Stomach (tissue), 9 donors: ENCODE measurements around the gene FZD4. TPM values are rescaled to one million over a fixed set of nuclear protein-coding genes. Genes with fewer than 3 reads are reported as not detected.

Source experiments
- DNase-seq, 2 donors: peaks; one replicate each; pipeline versions ENCODE4 v3.0.0 to v3.0.0-alpha.2; 2013 to 2019
- H3K27ac ChIP-seq, 5 donors: fragments of 200-600 bp in 4 of 5; sonication (generic) in 4 of 5; one replicate each; pipeline ENCODE4 v1.5.1; 2013 to 2019; ENCODE audit warnings: mild to moderate bottlenecking in 1 of 5, moderate library complexity in 1 of 5
- H3K27me3 ChIP-seq, 3 donors: fragments of 200-600 bp; sonication (generic); one replicate each; pipeline ENCODE4 v1.5.1; 2017 to 2019; ENCODE audit warnings: mixed run types in 1 of 3
- H3K36me3 ChIP-seq, 4 donors: fragments of 200-600 bp; sonication (generic); 1 replicate in 3 of 4; 2 replicates in 1 of 4; pipeline ENCODE4 v1.5.1; 2016 to 2019
- H3K4me1 ChIP-seq, 4 donors: fragments of 200-600 bp; sonication (generic); one replicate each; pipeline ENCODE4 v1.5.1; 2016 to 2019
- H3K4me3 ChIP-seq, 4 donors: fragments of 200-600 bp; sonication (generic) in 3 of 4; one replicate each; pipeline ENCODE4 v1.5.1; 2016 to 2019; ENCODE audit warnings: mild to moderate bottlenecking in 1 of 4
- H3K9me3 ChIP-seq, 4 donors: fragments of 200-600 bp; sonication (generic); one replicate each; pipeline ENCODE4 v1.5.1; 2016 to 2019
- CTCF ChIP-seq, 7 experiments: fragments of 450-650 bp in 4 of 7; fragments of 200-600 bp in 3 of 7; sonication (generic) in 3 of 7; IDR thresholded peaks; one replicate each; pipeline ENCODE4 v1.5.1; 2016 to 2019; ENCODE audit warnings: antibody characterized with exemption in 7 of 7, control low read depth in 2 of 7, mild to moderate bottlenecking in 1 of 7
- EP300 ChIP-seq: sonication (generic); formaldehyde crosslinking; IDR thresholded peaks from one replicate; pipeline ENCODE4 v1.6.1; 2017; ENCODE audit warnings: antibody characterized with exemption
- POLR2A ChIP-seq, 4 donors: fragments of 450-650 bp; IDR thresholded peaks; one replicate each; pipeline ENCODE4 v1.6.1; 2016; ENCODE audit warnings: antibody characterized with exemption in 4 of 4, control low read depth in 2 of 4, mild to moderate bottlenecking in 1 of 4, moderate library complexity in 1 of 4
- POLR2AphosphoS5 ChIP-seq, 3 donors: sonication (generic); formaldehyde crosslinking; IDR thresholded peaks; one replicate each; pipeline ENCODE4 v1.6.1; 2016; ENCODE audit warnings: antibody characterized with exemption in 3 of 3
- WGBS, 5 donors: extraction: QIAGEN DNeasy Blood & Tissue Kit in 3 of 5; methylation state at CpG; one replicate each; pipeline versions ENCODE4 v1.1.5 to v1.1.7; 2013 to 2018; 5-methylcytosine and 5-hydroxymethylcytosine counted together
- intact Hi-C: fragments of 100-400 bp; cut with DNase I; formaldehyde crosslinking; loops from one replicate; pipeline ENCODE4 v1.15.1; 2023; ENCODE audit warnings: low total_unique reads
- polyA plus RNA-seq, 3 donors: library from polyadenylated mRNA; stranded (reverse); fragments of 200-250 nt; gene quantifications; one replicate each; pipeline ENCODE4 v1.2.3, GENCODE V29; 2013
- total RNA-seq, 5 donors: library from RNA; depleted of rRNA; stranded (reverse); fragments of >200 nt; gene quantifications; one replicate each; pipeline versions ENCODE4 v1.1.0 to v1.2.3, GENCODE V29; 2014 to 2016
- donor health status: healthy with polysubstance abuse.
- donor health status: Bipolar disorder and iron deficiency.
- donor health status: healthy.

The FZD4 gene
- total and polyA plus RNA-seq, 8 donors: 2.4 to 55.8 (median 12.0) TPM

- H3K27ac ChIP-seq: peak overlapping the region; percentile 91 to 96 (median 93)
- peaks cover 31 to 65% (median 52%) of the 10 kb centered on the region in 4 donors for H3K4me1 ChIP-seq
- peak overlapping the region; percentile 84 to 97 (median 90) for H3K4me3 ChIP-seq
- TF ChIP-seq CTCF (IDR thresholded peaks at IDR 0.05): no peak
- no peak for TF ChIP-seq POLR2AphosphoS5 (IDR thresholded peaks at IDR 0.05)
- no peak for TF ChIP-seq EP300
- no peak for TF ChIP-seq POLR2A (IDR thresholded peaks at IDR 0.05)
- no peaks in the 10 kb centered on the region for H3K9me3 ChIP-seq
- peaks cover 0 to 10% (median 4%) of the 10 kb centered on the region in 3 donors for H3K27me3 ChIP-seq
- intact Hi-C loops: loop anchor here (10.0 kb wide), 1 partner anchor 80 kb away; the partner anchor contains the start of gene TMEM135
- 2 to 10% (median 4%) methylated on average over 12 to 43 of the region's 43 CpGs for whole genome bisulfite sequencing, 5 donors
- DNase-seq: peak in 1 of 2 donors; percentile 77
- H3K36me3 ChIP-seq: peaks cover 0 to 14% (median 6%) of the 10 kb centered on the region in 4 donors
These were observed 705 bp downstream of the FZD4 start for GRCh38 chr11:86954269-86955110.

- Histone ChIP-seq H3K9me3 (no peaks in the 10 kb centered on the region), H3K4me3 (peak overlapping the region; percentile 84 to 97 (median 90)), H3K27ac (peak overlapping the region; percentile 9 to 93 (median 91)), H3K27me3 (peaks cover 0 to 10% (median 4%) of the 10 kb centered on the region in 3 donors), H3K4me1 (peaks cover 40 to 83% (median 67%) of the 10 kb centered on the region in 4 donors), H3K36me3 (peaks cover 0 to 14% (median 9%) of the 10 kb centered on the region in 4 donors)
- WGBS, 5 donors: 29 to 54% (median 36%) methylated on average over 8 of the region's 8 CpGs
- TF ChIP-seq POLR2AphosphoS5 (IDR thresholded peaks at IDR 0.05): no peak
- no peak for TF ChIP-seq EP300
- TF ChIP-seq CTCF (IDR thresholded peaks at IDR 0.05): no peak
- TF ChIP-seq POLR2A (IDR thresholded peaks at IDR 0.05): no peak
- DNase-seq: no peak
- intact Hi-C loops: loop anchor here (10.0 kb wide), 1 partner anchor 82 kb away; the partner anchor contains the start of gene TMEM135
These were observed 2.8 kb downstream of the FZD4 start for GRCh38 chr11:86952221-86952875.

GRCh38 chr11:86951706-86952105 is 3.5 kb downstream of the FZD4 start:
- H3K4me1 ChIP-seq: peaks cover 35 to 83% (median 63%) of the 10 kb centered on the region in 4 donors
- intact Hi-C loops: loop anchor here (10.0 kb wide), 1 partner anchor 83 kb away; the partner anchor contains the start of gene TMEM135
- H3K9me3 ChIP-seq: no peaks in the 10 kb centered on the region
- TF ChIP-seq POLR2AphosphoS5 (IDR thresholded peaks at IDR 0.05) (no peak), POLR2A (IDR thresholded peaks at IDR 0.05) (no peak), EP300 (no peak), CTCF (IDR thresholded peaks at IDR 0.05) (no peak)
- H3K27ac ChIP-seq: peak overlapping the region in 4 of 5 donors; percentile 9 to 93 (median 92)
- peak overlapping the region in 2 of 4 donors; percentile 84 to 97 for H3K4me3 ChIP-seq
- no peak for DNase-seq
- WGBS, 5 donors: 77 to 84% (median 80%) methylated on average over 3 of the region's 3 CpGs
- peaks cover 0 to 10% (median 4%) of the 10 kb centered on the region in 3 donors for H3K27me3 ChIP-seq
- H3K36me3 ChIP-seq: peaks cover 5 to 14% (median 10%) of the 10 kb centered on the region in 4 donors

GRCh38 chr11:86950661-86950995 is 4.6 kb downstream of the FZD4 start:
- intact Hi-C loops: loop anchor here (10.0 kb wide), 1 partner anchor 84 kb away; the partner anchor contains the start of gene TMEM135
- no peak for DNase-seq
- H3K27me3 ChIP-seq: peaks cover 0 to 10% (median 4%) of the 10 kb centered on the region in 3 donors
- peaks cover 5 to 17% (median 11%) of the 10 kb centered on the region in 4 donors for H3K36me3 ChIP-seq
- H3K4me3 ChIP-seq: peak overlapping the region in 2 of 4 donors; percentile 84 to 97
- TF ChIP-seq CTCF (IDR thresholded peaks at IDR 0.05): no peak
- no peak for TF ChIP-seq EP300
- TF ChIP-seq POLR2AphosphoS5 (IDR thresholded peaks at IDR 0.05): no peak
- no peak for TF ChIP-seq POLR2A (IDR thresholded peaks at IDR 0.05)
- peaks cover 34 to 87% (median 69%) of the 10 kb centered on the region in 4 donors for H3K4me1 ChIP-seq
- WGBS, 5 donors: 51 to 55% (median 53%) methylated on average over 5 of the region's 5 CpGs
- no peaks in the 10 kb centered on the region for H3K9me3 ChIP-seq
- peak overlapping the region in 3 of 5 donors; percentile 34 to 60 (median 54) for H3K27ac ChIP-seq
